ENCODE data around the gene BCLAF1. TPM values are rescaled to one million over a fixed set of nuclear protein-coding genes. Genes with fewer than 3 reads are reported as not detected.

BCLAF1 gene
- polyA plus RNA-seq, 1 donor from 2014 or later: 151 TPM

- H3K4me3 ChIP-seq (ENCODE audit: low read length): no peak overlapping the region
- H3K79me2 ChIP-seq (replicated peaks; ENCODE audit: insufficient read depth, low read length): no peaks in the 10 kb centered on the region
- H3K9ac ChIP-seq (ENCODE audit: low read length): no peak overlapping the region
- TF ChIP-seq, protein P1, sequence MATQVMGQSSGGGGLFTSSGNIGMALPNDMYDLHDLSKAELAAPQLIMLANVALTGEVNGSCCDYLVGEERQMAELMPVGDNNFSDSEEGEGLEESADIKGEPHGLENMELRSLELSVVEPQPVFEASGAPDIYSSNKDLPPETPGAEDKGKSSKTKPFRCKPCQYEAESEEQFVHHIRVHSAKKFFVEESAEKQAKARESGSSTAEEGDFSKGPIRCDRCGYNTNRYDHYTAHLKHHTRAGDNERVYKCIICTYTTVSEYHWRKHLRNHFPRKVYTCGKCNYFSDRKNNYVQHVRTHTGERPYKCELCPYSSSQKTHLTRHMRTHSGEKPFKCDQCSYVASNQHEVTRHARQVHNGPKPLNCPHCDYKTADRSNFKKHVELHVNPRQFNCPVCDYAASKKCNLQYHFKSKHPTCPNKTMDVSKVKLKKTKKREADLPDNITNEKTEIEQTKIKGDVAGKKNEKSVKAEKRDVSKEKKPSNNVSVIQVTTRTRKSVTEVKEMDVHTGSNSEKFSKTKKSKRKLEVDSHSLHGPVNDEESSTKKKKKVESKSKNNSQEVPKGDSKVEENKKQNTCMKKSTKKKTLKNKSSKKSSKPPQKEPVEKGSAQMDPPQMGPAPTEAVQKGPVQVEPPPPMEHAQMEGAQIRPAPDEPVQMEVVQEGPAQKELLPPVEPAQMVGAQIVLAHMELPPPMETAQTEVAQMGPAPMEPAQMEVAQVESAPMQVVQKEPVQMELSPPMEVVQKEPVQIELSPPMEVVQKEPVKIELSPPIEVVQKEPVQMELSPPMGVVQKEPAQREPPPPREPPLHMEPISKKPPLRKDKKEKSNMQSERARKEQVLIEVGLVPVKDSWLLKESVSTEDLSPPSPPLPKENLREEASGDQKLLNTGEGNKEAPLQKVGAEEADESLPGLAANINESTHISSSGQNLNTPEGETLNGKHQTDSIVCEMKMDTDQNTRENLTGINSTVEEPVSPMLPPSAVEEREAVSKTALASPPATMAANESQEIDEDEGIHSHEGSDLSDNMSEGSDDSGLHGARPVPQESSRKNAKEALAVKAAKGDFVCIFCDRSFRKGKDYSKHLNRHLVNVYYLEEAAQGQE (IDR thresholded peaks at IDR 0.05; ENCODE audit: borderline replicate concordance): no peak
- H3K9me3 ChIP-seq (ENCODE audit: low read length): no peaks in the 10 kb centered on the region
- H3K36me3 ChIP-seq (ENCODE audit: insufficient read depth, low read length): no peaks in the 10 kb centered on the region
- H4K20me1 ChIP-seq (ENCODE audit: insufficient read depth): no peaks in the 10 kb centered on the region
- no peak overlapping the region for H2AFZ ChIP-seq (ENCODE audit: low read depth, low read length)
- no peaks in the 10 kb centered on the region for H3F3A ChIP-seq (ENCODE audit: insufficient read depth, low read length, poor library complexity, severe bottlenecking)
- H3K27ac ChIP-seq (ENCODE audit: low read length): no peak overlapping the region
- no peaks in the 10 kb centered on the region for H3K9me2 ChIP-seq (ENCODE audit: insufficient read depth, low read length)
- no peak overlapping the region for H3K4me2 ChIP-seq (ENCODE audit: low read length)
- no peaks in the 10 kb centered on the region for H3K27me3 ChIP-seq (ENCODE audit: insufficient read depth, low read depth, low read length)
Observed at GRCh38 chr6:136232701-136233100, 56.9 kb downstream of the BCLAF1 start.

DNA sequence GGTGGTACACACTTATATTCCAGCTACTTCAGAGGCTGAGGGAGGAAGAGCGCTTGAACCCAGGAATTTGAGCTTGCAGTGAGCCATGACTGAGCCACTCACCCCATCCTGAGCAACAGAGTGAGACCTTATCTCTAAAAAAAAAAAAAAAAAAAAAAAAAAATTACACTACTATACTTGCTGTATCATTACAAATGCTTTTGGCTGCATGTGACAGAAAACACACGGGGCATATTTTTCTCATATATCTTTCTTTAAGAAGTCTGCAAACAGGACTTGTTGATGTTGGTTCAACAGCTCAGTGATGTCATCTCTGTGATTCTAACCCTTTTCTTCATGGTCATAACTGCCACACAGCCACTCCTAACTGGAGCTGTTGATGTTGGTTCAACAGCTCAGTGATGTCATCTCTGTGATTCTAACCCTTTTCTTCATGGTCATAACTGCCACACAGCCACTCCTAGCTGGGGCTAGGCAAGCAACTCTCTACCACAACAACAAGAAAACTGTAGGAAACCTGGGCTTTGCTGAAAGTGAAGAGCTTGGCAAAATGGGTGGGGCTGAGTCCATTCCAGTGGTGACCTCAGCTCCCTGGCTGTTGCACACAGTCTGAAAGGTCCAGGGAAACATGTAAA, 59.3 kb downstream of the BCLAF1 start:
- Histone ChIP-seq H2AFZ (ENCODE audit: low read depth, low read length) (no peak overlapping the region), H3K9me2 (ENCODE audit: insufficient read depth, low read length) (no peaks in the 10 kb centered on the region), H3F3A (ENCODE audit: insufficient read depth, low read length, poor library complexity, severe bottlenecking) (no peaks in the 10 kb centered on the region), H4K20me1 (ENCODE audit: insufficient read depth) (no peaks in the 10 kb centered on the region), H3K27me3 (ENCODE audit: insufficient read depth, low read depth, low read length) (no peaks in the 10 kb centered on the region), H3K79me2 (replicated peaks; ENCODE audit: insufficient read depth, low read length) (no peaks in the 10 kb centered on the region), H3K27ac (ENCODE audit: low read length) (no peak overlapping the region), H3K4me2 (ENCODE audit: low read length) (no peak overlapping the region), H3K9me3 (ENCODE audit: low read length) (no peaks in the 10 kb centered on the region), H3K4me3 (ENCODE audit: low read length) (no peak overlapping the region), H3K36me3 (ENCODE audit: insufficient read depth, low read length) (no peaks in the 10 kb centered on the region), H3K9ac (ENCODE audit: low read length) (no peak overlapping the region)
- TF ChIP-seq, protein P1 (IDR thresholded peaks at IDR 0.05; ENCODE audit: borderline replicate concordance): no peak
- TF ChIP-seq, protein P2, sequence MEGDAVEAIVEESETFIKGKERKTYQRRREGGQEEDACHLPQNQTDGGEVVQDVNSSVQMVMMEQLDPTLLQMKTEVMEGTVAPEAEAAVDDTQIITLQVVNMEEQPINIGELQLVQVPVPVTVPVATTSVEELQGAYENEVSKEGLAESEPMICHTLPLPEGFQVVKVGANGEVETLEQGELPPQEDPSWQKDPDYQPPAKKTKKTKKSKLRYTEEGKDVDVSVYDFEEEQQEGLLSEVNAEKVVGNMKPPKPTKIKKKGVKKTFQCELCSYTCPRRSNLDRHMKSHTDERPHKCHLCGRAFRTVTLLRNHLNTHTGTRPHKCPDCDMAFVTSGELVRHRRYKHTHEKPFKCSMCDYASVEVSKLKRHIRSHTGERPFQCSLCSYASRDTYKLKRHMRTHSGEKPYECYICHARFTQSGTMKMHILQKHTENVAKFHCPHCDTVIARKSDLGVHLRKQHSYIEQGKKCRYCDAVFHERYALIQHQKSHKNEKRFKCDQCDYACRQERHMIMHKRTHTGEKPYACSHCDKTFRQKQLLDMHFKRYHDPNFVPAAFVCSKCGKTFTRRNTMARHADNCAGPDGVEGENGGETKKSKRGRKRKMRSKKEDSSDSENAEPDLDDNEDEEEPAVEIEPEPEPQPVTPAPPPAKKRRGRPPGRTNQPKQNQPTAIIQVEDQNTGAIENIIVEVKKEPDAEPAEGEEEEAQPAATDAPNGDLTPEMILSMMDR (IDR thresholded peaks at IDR 0.05; ENCODE audit: poor library complexity, severe bottlenecking): no peak
- TF ChIP-seq TAF1 (IDR thresholded peaks at IDR 0.05; ENCODE audit: low read depth) (no peak), EZH2 (IDR thresholded peaks at IDR 0.05; ENCODE audit: borderline replicate concordance, insufficient read depth, low read length, poor library complexity, severe bottlenecking) (no peak), EP300 (conservative IDR thresholded peaks at IDR 0.05; ENCODE audit: poor library complexity, severe bottlenecking) (no peak), RAD21 (conservative IDR thresholded peaks at IDR 0.05) (no peak), MXI1 (conservative IDR thresholded peaks at IDR 0.05; ENCODE audit: poor library complexity, severe bottlenecking) (no peak), POLR2AphosphoS5 (IDR thresholded peaks at IDR 0.05) (no peak), SMC3 (conservative IDR thresholded peaks at IDR 0.05; ENCODE audit: poor library complexity) (no peak)

Data from neural cell (in vitro differentiated cells).